HG02943 (cell line): ENCODE measurements around the gene ADSL.

Experiments
- ATAC-seq: cut with Tn5 transposase; IDR thresholded peaks from one replicate; pipeline ENCODE4 v1.9.1; 2021; ENCODE audit warnings: mild to moderate bottlenecking, low read depth, moderate library complexity; ENCODE audit not compliant: unreplicated experiment

Gene ADSL

DNA sequence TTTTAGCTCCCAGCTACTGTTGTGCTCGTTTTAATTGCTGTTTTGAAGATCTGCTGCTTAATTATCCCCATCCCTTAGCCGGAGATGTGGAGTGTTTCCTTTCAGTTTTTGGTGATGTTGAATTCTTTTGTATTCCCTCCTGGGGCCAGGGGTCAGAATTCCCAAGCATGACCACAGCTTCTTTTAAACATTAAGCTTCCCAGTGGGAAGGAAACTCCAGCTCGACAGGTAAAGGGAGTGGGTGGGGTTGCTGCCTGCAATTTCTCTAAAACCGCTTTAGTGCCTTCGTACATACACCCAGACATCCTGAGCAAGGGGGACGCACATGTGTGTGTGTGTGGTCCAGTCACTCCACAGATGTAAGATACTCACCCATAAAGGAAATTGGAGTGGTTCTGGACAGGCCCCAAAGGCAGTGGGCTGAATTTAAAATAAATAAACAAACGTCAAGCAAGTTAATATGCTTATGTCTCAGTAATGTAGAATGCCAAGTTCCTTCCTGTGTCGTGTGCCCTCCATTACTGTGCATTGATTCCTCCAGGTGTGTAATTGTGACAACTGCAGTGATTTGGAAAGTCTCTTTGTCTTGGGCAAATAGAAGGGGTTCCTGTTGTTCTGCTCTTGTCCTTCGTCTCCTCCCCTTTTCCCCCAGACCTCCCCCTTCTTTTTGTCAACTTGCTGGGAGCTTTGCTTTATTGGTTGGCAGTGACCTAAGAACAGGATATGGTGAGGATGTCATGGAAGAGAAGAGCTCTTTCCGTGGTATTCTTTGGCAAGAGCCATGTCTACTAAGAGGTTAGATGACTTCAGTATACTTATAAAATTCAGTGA is 19.2 kb upstream of the ADSL start:
- ATAC-seq, result no peak

- no peak for ATAC-seq
Observed at GRCh38 chr22:40328546-40329456, 17.5 kb upstream of the ADSL start.

GRCh38 chr22:40329466-40329865 is 16.8 kb upstream of the ADSL start:
- no peak for ATAC-seq

GRCh38 chr22:40330086-40330485 is 16.2 kb upstream of the ADSL start:
- ATAC-seq, result no peak

- no peak for ATAC-seq
Observed at GRCh38 chr22:40330615-40331014, 15.7 kb upstream of the ADSL start.

- no peak for ATAC-seq
Observed at GRCh38 chr22:40331706-40332105, 14.6 kb upstream of the ADSL start.

- no peak for ATAC-seq
Observed at GRCh38 chr22:40332319-40332781, 13.9 kb upstream of the ADSL start.

- ATAC-seq, result no peak
Observed at GRCh38 chr22:40334060-40334459, 12.2 kb upstream of the ADSL start.

GRCh38 chr22:40334899-40335298 is 11.4 kb upstream of the ADSL start:
- no peak for ATAC-seq

GRCh38 chr22:40335358-40335757 is 10.9 kb upstream of the ADSL start:
- ATAC-seq, result no peak

- no peak for ATAC-seq
Observed at GRCh38 chr22:40340044-40340443, 6.3 kb upstream of the ADSL start.

DNA sequence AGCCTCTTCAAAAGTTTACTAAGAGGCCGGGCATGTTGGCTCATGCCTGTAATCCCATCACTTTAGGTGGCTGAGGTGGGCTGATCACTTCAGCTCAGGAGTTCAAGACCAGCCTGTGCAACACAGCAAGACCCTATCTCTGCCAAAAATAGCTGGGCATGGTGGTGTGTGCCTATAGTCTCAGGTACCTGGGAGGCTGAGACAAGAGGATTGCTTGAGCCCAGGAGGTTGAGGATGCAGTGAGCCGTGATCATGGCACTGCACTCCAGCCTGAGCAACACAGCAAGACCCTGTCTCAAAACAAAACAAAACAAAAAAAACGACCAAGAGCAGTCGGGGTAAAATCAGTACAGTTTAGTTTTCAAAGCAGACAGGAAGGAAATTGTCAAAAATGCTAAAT is 4.7 kb upstream of the ADSL start:
- no peak for ATAC-seq

DNA sequence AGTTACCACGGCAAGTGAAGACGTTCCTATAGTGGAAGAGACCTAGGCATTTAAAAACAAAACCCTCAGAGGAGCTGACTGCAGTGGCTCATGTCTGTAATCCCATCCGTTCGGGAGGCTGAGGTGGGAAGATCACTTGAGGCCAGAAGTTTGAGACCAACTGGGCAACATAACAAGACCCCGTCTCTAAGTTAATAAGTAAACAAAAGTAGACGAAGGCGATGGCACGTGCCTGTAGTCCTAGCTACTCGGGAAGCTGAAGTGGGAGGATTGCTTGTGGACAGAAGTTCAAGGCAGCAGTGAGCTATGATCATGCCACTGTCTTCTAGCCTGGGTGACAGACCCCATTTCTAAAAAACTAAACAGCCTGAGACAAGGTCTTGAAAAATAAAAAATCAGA is 3.8 kb upstream of the ADSL start:
- no peak for ATAC-seq

DNA sequence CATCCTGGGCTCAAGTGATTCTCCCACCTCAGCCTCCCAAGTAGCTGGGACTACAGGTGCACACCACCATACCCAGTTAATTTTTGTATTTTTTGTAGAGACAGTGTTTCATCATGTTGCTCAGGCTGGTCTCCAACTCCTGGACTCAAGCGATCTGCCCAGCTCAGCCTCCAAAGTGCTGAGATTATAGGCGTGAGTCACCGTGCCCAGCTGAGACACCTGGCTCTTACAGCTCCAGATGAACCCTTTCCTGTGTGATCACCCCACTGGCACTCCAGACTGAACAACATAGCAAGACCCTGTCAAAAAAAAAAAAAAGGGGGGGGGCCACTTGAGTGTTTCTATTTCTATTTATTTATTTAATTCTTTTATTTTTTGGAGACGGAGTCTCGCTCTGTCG is 1.0 kb upstream of the ADSL start:
- ATAC-seq, result no peak

- peak; percentile 13 for ATAC-seq
Observed at GRCh38 chr22:40345815-40346184, 500 bp upstream of the ADSL start.

DNA sequence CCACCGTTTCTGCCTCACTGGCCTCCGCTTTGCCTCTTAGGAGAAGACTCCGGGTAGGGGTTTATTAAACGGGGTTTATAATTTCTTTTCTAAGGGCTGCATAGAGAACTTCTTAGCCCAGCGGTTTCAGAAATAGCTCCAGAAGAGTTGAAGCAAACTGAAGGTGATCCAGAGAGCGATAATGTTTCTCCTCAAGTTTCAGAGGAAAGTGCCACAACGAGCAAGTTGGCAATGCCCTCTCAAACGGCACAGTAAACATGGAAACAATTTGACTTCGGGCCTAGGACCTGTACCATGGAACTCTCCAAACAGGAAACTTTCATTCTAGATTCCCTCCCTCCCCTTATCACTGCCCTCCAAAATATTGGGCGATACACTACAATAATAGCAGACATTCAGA is 1.0 kb downstream of the ADSL start:
- ATAC-seq, result no peak

GRCh38 chr22:40348025-40348658 is 1.8 kb downstream of the ADSL start:
- no peak for ATAC-seq

GRCh38 chr22:40352763-40353162 is 6.5 kb downstream of the ADSL start:
- no peak for ATAC-seq

- ATAC-seq, result no peak
Observed at GRCh38 chr22:40361100-40361499, 14.8 kb downstream of the ADSL start.

GRCh38 chr22:40363059-40363458 is 16.8 kb downstream of the ADSL start:
- no peak for ATAC-seq

DNA sequence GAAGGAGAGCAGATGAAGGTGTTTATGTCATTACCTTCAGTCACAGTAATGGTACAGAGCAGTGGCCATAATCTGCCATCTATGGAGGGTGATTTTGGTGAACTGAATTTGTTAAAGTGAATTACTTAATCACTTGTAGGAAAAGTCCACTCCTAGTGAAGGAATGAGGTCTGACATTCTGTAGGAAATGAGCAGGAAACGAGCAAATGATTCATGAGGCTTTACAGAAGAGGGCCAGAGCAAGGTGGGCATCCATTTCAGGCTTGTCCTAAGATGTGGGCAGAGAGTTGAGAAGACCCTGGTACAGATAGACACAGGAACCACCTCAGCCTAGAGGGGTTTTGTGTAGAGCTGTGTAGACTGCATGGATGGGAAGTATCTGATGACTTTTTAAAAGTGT is 18.1 kb downstream of the ADSL start:
- ATAC-seq, result no peak
